ENCODE measurements around the gene DOCK9. TPM values are rescaled to one million over a fixed set of nuclear protein-coding genes. Genes with fewer than 3 reads are reported as not detected.

DOCK9 gene
- total RNA-seq, 1 donor from 2014 or later, result 88.4 TPM

- Histone ChIP-seq H3K27me3 (no peaks in the 10 kb centered on the region), H3K27ac (no peak overlapping the region), H3K4me1 (no peaks in the 10 kb centered on the region), H3K9me3 (no peaks in the 10 kb centered on the region), H3K36me3 (peaks cover 3 to 47% of the 10 kb centered on the region in 2 donors), H3K4me3 (no peak overlapping the region)
- intact Hi-C loops (cut with DNase I), result no loop called here
- no peak for DNase-seq (ENCODE audit: extremely low spot score in 2 of 2)
- TF ChIP-seq CTCF (IDR thresholded peaks at IDR 0.05), result no peak
- TF ChIP-seq POLR2AphosphoS5 (IDR thresholded peaks at IDR 0.05; ENCODE audit: insufficient read depth in 1 of 2, low read depth in 1 of 2), result no peak
- no peak for TF ChIP-seq POLR2A (IDR thresholded peaks at IDR 0.05)
Measured at GRCh38 chr13:98869408-98870090, 108.3 kb downstream of the DOCK9 start.

- no peak for DNase-seq (ENCODE audit: extremely low spot score in 2 of 2)
- Histone ChIP-seq H3K4me3 (no peak overlapping the region), H3K27me3 (no peaks in the 10 kb centered on the region), H3K9me3 (no peaks in the 10 kb centered on the region), H3K4me1 (no peaks in the 10 kb centered on the region), H3K27ac (no peak overlapping the region), H3K36me3 (peaks cover 3 to 51% of the 10 kb centered on the region in 2 donors)
- TF ChIP-seq POLR2A (IDR thresholded peaks at IDR 0.05) (no peak), POLR2AphosphoS5 (IDR thresholded peaks at IDR 0.05; ENCODE audit: insufficient read depth in 1 of 2, low read depth in 1 of 2) (no peak), CTCF (IDR thresholded peaks at IDR 0.05) (no peak)
- intact Hi-C loops (cut with DNase I), result no loop called here
Measured at GRCh38 chr13:98868932-98869331, 108.9 kb downstream of the DOCK9 start.

DNA sequence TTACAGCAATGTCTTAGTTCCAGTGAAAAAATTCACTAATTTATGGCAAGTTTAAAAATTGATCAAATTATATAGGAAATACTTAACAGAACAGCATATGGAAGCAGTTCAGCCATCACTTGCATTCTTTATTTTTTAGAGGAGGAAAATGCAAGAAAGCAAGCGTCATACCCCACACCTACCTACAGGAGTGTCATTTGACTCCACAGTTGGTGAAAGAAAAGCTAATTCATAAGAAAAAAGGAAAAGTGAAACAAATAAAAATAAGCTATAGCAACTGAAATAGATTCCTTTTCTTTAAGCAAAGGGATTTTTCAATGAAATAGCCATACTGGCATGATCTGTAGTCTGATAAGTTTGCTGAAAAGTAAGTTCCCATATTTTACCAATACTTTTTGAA, 111.0 kb downstream of the DOCK9 start:
- TF ChIP-seq POLR2AphosphoS5 (IDR thresholded peaks at IDR 0.05; ENCODE audit: insufficient read depth in 1 of 2, low read depth in 1 of 2) (no peak), CTCF (IDR thresholded peaks at IDR 0.05) (no peak), POLR2A (IDR thresholded peaks at IDR 0.05) (no peak)
- Histone ChIP-seq H3K27ac (no peak overlapping the region), H3K27me3 (no peaks in the 10 kb centered on the region), H3K36me3 (peaks cover 3 to 52% of the 10 kb centered on the region in 2 donors), H3K9me3 (no peaks in the 10 kb centered on the region), H3K4me3 (no peak overlapping the region), H3K4me1 (no peaks in the 10 kb centered on the region)
- intact Hi-C loops (cut with DNase I), result no loop called here
- no peak for DNase-seq (ENCODE audit: extremely low spot score in 2 of 2)

- Histone ChIP-seq H3K4me3 (no peak overlapping the region), H3K9me3 (no peaks in the 10 kb centered on the region), H3K4me1 (no peaks in the 10 kb centered on the region), H3K27ac (no peak overlapping the region), H3K36me3 (peaks cover 0 to 49% of the 10 kb centered on the region in 2 donors), H3K27me3 (no peaks in the 10 kb centered on the region)
- TF ChIP-seq CTCF (IDR thresholded peaks at IDR 0.05), result no peak
- TF ChIP-seq POLR2AphosphoS5 (IDR thresholded peaks at IDR 0.05; ENCODE audit: insufficient read depth in 1 of 2, low read depth in 1 of 2), result no peak
- no peak for TF ChIP-seq POLR2A (IDR thresholded peaks at IDR 0.05)
- intact Hi-C loops (cut with DNase I), result no loop called here
- DNase-seq (ENCODE audit: extremely low spot score in 2 of 2), result no peak
Measured at GRCh38 chr13:98860491-98860890, 117.4 kb downstream of the DOCK9 start.

DNA sequence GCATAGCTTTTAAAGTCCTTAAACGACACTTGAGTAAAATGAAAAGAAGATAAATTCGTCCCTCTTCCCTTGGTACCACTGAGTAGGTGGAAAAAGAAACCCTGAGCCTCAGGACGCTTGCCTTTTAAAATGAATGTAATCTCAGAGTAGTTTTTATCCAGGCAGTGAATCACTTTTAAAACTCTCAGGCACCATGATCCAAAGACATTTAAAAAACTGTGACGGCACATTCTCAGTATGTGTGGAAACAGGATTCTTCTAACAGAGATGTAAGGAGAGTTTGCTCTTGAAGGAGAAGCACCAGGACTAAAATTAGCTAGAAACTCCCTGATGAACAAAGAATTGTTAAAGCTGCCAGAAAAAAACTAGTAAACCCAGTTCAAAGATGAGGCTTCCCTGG, 119.7 kb downstream of the DOCK9 start:
- intact Hi-C loops (cut with DNase I), result no loop called here
- Histone ChIP-seq H3K27me3 (no peaks in the 10 kb centered on the region), H3K9me3 (no peaks in the 10 kb centered on the region), H3K4me1 (no peaks in the 10 kb centered on the region), H3K36me3 (peaks cover 0 to 49% of the 10 kb centered on the region in 2 donors), H3K4me3 (no peak overlapping the region), H3K27ac (no peak overlapping the region)
- DNase-seq (ENCODE audit: extremely low spot score in 2 of 2), result no peak
- TF ChIP-seq CTCF (IDR thresholded peaks at IDR 0.05) (no peak), POLR2A (IDR thresholded peaks at IDR 0.05) (no peak), POLR2AphosphoS5 (IDR thresholded peaks at IDR 0.05; ENCODE audit: insufficient read depth in 1 of 2, low read depth in 1 of 2) (no peak)
